ENCODE measurements around the gene GARIN5B. TPM values are rescaled to one million over a fixed set of nuclear protein-coding genes. Genes with fewer than 3 reads are reported as not detected.

Gene GARIN5B
- total RNA-seq, 3 donors from 2014 or later, result not detected

- Histone ChIP-seq H3K36me3 (ENCODE audit: low read depth) (no peaks in the 10 kb centered on the region), H3K4me1 (ENCODE audit: low read depth) (peaks cover 9% of the 10 kb centered on the region), H3K9me3 (no peaks in the 10 kb centered on the region), H3K4me3 (no peak within 1 kb of the TSS)
- no peak for DNase-seq
- intact Hi-C loops (cut with DNase I, micrococcal nuclease), result no loop called here
- TF ChIP-seq CTCF (IDR thresholded peaks at IDR 0.05), result no peak
- no peak for ATAC-seq
These were observed 37.9 kb downstream of the GARIN5B start, which contains the start of gene TMEM150B for GRCh38 chr19:55325172-55325571. TSS of gene TMEM150B (minus strand) at chr19:55325341. CDS start at chr19:55321036, 4,305 bp downstream.

- no peaks in the 10 kb centered on the region for H3K9me3 ChIP-seq
- H3K4me1 ChIP-seq (ENCODE audit: low read depth), result peaks cover 9% of the 10 kb centered on the region
- intact Hi-C loops (cut with DNase I, micrococcal nuclease), result no loop called here
- no peak for ATAC-seq
- no peaks in the 10 kb centered on the region for H3K36me3 ChIP-seq (ENCODE audit: low read depth)
- no peak for TF ChIP-seq CTCF (IDR thresholded peaks at IDR 0.05)
- H3K4me3 ChIP-seq, result no peak overlapping the region
- DNase-seq, result no peak
These were observed 38.4 kb downstream of the GARIN5B start for GRCh38 chr19:55324662-55325061.

DNA sequence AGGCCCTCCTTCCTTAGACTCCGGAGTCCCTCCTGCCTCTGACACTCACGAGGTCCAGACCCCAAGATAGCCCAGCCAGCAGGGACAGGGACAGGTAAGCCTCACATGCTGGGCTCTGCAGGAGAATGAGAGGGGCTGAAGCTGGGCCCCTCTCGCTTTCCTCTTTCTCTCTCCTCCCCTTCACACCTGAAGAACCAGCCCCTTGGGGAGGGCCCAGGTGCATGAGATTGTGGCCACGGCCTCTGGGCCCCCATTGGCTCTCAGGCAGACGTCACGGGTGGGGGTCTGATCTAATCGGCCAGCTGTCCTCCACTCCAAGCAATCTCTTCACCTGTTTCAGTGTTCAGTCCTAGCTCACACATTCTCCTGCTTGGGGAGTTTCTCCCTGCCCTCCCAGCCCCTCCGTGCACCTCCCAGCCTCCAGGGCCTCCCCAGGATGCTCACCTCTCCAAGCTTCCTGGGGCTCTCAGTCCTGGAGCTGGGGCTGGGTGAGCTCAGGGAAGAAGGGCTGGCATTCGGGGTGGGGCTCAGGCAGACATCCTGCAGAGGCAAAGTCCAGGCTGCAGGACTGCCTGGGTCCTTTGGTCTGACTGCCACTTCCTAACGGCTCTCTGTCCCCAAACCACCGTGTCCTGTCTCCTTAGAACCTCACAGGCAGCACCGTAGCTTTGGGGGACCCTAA lies 40.7 kb downstream of the GARIN5B start:
- Histone ChIP-seq H3K4me1 (ENCODE audit: low read depth) (peaks cover 9% of the 10 kb centered on the region), H3K36me3 (ENCODE audit: low read depth) (no peaks in the 10 kb centered on the region), H3K4me3 (no peak overlapping the region), H3K9me3 (no peaks in the 10 kb centered on the region)
- intact Hi-C loops (cut with DNase I, micrococcal nuclease), result no loop called here
- DNase-seq, result peak; percentile 68 to 80 (median 75)
- no peak for TF ChIP-seq CTCF (IDR thresholded peaks at IDR 0.05)
- ATAC-seq, result peak; percentile 93

- peak; percentile 84 for ATAC-seq
- no peaks in the 10 kb centered on the region for H3K9me3 ChIP-seq
- intact Hi-C loops (cut with DNase I, micrococcal nuclease), result no loop called here
- H3K4me1 ChIP-seq (ENCODE audit: low read depth), result peaks cover 9% of the 10 kb centered on the region
- no peaks in the 10 kb centered on the region for H3K36me3 ChIP-seq (ENCODE audit: low read depth)
- peak in 1 of 3 donors; percentile 47 for DNase-seq
- no peak overlapping the region for H3K4me3 ChIP-seq
- no peak for TF ChIP-seq CTCF (IDR thresholded peaks at IDR 0.05)
These were observed 41.5 kb downstream of the GARIN5B start for GRCh38 chr19:55321466-55322137.

DNA sequence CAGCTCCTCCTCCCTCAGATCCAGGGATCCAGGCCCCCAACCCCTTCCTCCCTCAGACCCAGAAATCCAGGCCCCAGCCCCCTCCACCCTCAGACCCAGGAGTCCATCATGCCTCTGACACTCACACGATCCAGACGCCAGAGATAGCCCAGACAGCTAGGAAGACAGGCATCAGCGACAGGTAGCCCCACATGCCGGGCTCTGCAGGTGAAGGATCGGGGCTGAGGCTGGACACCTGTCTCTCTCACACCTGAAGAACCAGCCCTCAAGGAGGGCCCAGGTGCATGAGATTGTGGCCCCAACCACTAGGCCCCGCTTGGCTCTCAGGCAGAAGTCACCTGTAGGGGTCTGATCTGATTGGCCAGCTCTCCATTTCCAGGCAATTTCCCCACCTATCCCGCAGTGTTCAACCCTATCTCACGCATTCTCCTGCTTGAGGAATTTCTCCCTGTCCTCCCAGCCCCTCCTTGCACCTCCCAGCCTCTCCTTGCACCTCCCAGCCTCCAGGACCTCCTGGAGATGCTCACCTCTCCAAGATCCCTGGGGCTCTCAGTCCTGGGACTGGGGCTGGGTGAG lies 42.1 kb downstream of the GARIN5B start:
- Histone ChIP-seq H3K36me3 (ENCODE audit: low read depth) (no peaks in the 10 kb centered on the region), H3K9me3 (no peaks in the 10 kb centered on the region), H3K4me1 (ENCODE audit: low read depth) (peaks cover 9% of the 10 kb centered on the region), H3K4me3 (no peak overlapping the region)
- DNase-seq, result no peak
- peak; percentile 6 for ATAC-seq
- TF ChIP-seq CTCF (IDR thresholded peaks at IDR 0.05), result no peak
- intact Hi-C loops (cut with DNase I, micrococcal nuclease), result no loop called here

Data from mucosa of descending colon (tissue), 3 donors.